GM12872 (cell line): ENCODE data around the gene LCP2.

Source experiments
- CTCF ChIP-seq: IDR thresholded peaks from 3 replicates; pipeline ENCODE4 v1.5.1; 2011; ENCODE audit warnings: low read depth, mild to moderate bottlenecking, low read length, moderate library complexity; ENCODE audit not compliant: insufficient read depth

Gene LCP2

DNA sequence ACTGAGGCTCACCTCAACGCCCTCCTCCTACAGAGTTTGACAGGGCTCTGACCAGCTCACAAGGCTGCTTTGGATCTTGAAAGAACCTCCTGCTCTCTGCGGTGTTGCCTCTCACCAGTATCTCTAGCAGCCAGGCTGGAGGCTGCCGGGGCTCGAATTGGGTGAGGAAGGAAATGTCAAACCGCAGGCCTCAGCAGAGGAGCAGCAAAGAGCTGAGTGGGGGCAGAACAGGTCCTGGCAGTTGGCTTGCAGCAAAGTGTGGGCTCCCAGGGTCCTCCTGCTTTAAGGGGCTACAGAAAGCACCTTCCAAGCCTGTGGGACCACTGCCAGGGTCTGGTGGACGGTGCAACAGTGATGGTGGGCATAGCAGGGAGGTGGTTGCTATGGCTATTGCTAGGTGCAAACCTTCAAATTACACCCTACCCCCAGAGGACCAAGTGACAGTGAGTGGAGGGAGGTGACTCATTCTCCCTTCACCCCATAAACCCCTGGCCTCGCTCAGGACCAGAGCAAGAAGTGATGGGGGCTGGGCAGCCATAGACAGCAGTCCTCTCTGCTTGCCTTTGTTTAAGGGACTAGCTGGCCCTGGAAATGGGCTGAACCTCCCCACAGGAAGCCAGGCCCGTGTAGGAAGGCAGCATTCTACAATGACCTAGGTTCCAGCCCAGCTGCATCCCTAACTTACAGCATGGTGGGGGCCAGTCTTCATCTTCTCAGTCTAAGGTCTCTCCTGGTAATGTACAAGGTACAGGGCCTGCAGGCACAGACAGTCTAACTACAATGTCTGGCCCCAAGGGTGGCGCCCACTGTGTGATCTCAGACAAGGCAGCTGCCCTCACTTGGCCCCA is 18.7 kb downstream of the LCP2 start:
- no peak for TF ChIP-seq CTCF

DNA sequence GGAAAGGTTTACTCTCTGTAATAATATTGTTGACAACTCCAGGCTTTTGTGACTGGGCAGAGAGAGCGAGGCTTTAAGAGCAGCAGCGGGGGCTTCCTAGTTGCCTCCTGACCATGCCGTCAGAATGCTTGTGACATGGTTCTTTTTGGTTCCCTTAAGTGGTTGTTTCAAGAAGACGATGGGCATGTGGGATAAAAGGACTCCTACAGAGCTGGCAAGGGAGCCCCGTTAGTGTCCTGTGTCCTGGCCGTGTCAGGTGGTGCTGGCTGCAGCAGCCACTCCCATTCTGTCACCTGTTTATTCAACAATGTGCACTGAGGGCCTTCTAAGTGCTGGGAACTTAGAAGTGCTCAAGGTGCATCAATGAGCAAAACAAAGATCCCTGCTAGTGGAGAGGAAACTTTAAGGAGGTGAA is 19.7 kb downstream of the LCP2 start:
- no peak for TF ChIP-seq CTCF

DNA sequence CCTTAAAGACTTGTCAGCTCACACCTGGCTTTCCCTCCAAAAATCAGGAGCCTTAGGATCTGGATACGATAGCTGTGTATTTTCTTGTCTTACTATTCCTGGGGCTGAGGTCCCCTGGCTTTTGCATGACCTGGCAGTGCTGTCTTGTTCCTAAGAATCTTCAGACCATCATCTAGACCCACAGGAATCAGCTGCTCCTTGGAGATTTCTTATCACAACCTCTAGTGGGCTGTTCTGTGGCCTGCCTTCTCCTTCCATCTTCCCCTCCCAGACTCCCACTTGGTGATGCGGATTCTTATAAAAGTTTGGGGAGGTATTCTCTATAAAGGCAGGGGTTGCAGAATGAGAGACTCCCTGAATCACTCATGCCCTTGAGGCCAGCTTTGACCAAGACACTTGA is 21.4 kb downstream of the LCP2 start:
- no peak for TF ChIP-seq CTCF

GRCh38 chr5:170275376-170275994 is 22.1 kb downstream of the LCP2 start:
- TF ChIP-seq CTCF = no peak

DNA sequence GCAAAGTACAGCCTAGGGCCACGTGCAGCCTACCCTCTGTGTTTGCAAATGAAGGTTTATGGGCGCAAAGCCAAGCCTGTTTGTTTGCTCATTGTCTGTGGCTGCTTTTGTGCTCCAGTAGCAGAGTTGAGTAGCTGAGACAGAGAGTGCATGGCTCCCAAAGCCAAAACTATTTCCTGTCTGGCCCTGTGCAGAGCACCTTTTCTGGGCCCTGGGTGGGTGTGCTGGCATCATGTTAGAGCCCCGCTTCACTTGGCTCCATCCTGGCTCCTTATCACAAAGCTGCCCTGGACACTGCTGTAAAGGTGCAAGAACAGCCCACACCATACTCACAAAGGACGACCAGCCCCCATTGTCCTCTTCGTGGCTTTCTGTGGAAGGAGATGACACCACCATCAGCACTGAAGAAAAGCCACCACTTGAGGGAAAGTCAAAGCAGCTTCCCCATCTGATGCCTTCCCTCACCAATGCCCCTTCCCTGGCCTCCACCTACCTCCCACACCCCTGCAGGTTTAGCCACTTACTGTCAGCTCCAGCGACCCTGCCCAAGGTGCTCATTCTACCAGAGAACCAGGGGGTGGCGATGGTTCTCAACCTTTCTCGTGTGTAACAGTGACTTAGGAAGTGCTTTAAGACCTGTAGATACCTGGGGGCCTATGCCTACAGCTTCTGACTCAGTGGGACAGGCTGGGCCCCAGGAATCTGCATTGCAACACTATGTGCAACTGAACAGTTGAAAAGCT is 23.4 kb downstream of the LCP2 start:
- 0 out of 3 replicates have a peak, but pooled peaks have one; percentile 15 for TF ChIP-seq CTCF

- TF ChIP-seq CTCF = no peak
Measured at GRCh38 chr5:170270293-170271069, 27.1 kb downstream of the LCP2 start.
